HL-60 (cell line): Measurements from ENCODE around the gene AGRN.
A peak's percentile ranks its signal among the peaks of the same experiment; 100 is the strongest.

Experiments
- DNase-seq, 2 experiments: peaks; one replicate each; pipeline ENCODE4 v3.0.0-alpha.2; 2010 to 2020; ENCODE audit warnings: low read depth in 1 of 2, low spot score in 1 of 2
- H3K27ac ChIP-seq: fragments of 250-450 bp; sonication (Bioruptor Pico); replicated peaks from 2 replicates; pipeline ENCODE4 v1.5.1; 2020; ENCODE audit warnings: mild to moderate bottlenecking, moderate library complexity
- H3K27me3 ChIP-seq: fragments of 250-450 bp; sonication (Bioruptor Pico); 2 replicates; pipeline ENCODE4 v1.5.1; 2021; ENCODE audit warnings: mild to moderate bottlenecking, moderate library complexity; ENCODE audit not compliant: insufficient read depth, poor library complexity, severe bottlenecking
- H3K4me3 ChIP-seq: replicated peaks from 2 replicates; pipeline ENCODE4 v1.5.1; 2011; ENCODE audit warnings: mild to moderate bottlenecking, control low read depth, low read length; ENCODE audit not compliant: insufficient read depth
- CTCF ChIP-seq: IDR thresholded peaks from one replicate; pipeline ENCODE4 v1.5.1; 2011; ENCODE audit warnings: low read length, control low read depth, inconsistent platforms; ENCODE audit not compliant: insufficient read depth
- GABPA ChIP-seq: IDR thresholded peaks from 2 replicates; pipeline ENCODE4 v1.6.1; 2012; ENCODE audit warnings: low read depth
- POLR2AphosphoS5 ChIP-seq: IDR thresholded peaks from 2 replicates; pipeline ENCODE4 v1.6.1; 2012; ENCODE audit warnings: low read depth
- REST ChIP-seq: IDR thresholded peaks from 2 replicates; pipeline ENCODE4 v1.6.1; 2012; ENCODE audit warnings: low read depth; ENCODE audit not compliant: insufficient replicate concordance
- SPI1 ChIP-seq: IDR thresholded peaks from 2 replicates; pipeline ENCODE4 v1.6.1; 2012; ENCODE audit warnings: low read depth, mild to moderate bottlenecking, borderline replicate concordance

Gene AGRN

GRCh38 chr1:1032424-1032823 lies 12.5 kb downstream of the AGRN start:
- peak in 1 of 2 experiments; percentile 34 for DNase-seq
- TF ChIP-seq SPI1: no peak
- TF ChIP-seq POLR2AphosphoS5: no peak
- no peak for TF ChIP-seq REST
- TF ChIP-seq CTCF: no peak
- no peak for TF ChIP-seq GABPA
- no peak overlapping the region for H3K4me3 ChIP-seq
- H3K27me3 ChIP-seq: peaks cover 25% of the 10 kb centered on the region
- no peak overlapping the region for H3K27ac ChIP-seq

- TF ChIP-seq GABPA: no peak
- TF ChIP-seq CTCF: peak; percentile 42
- no peak for TF ChIP-seq POLR2AphosphoS5
- no peak for TF ChIP-seq SPI1
- TF ChIP-seq REST: no peak
Observed at GRCh38 chr1:1033009-1033587, 13.2 kb downstream of the AGRN start.

GRCh38 chr1:1033731-1034438 lies 14.0 kb downstream of the AGRN start:
- DNase-seq: no peak

More at GRCh38 chr1:1033009-1033587, 13.2 kb downstream of the AGRN start:
- H3K27ac ChIP-seq: no peak overlapping the region
- H3K27me3 ChIP-seq: peaks cover 25% of the 10 kb centered on the region
- DNase-seq: peak; percentile 66 to 69
- H3K4me3 ChIP-seq: peak overlapping the region; percentile 30

More at GRCh38 chr1:1033731-1034438, 14.0 kb downstream of the AGRN start:
- Histone ChIP-seq H3K27ac (no peak overlapping the region), H3K27me3 (peaks cover 25% of the 10 kb centered on the region), H3K4me3 (no peak overlapping the region; the same call in 1 of the 2 replicates)
- TF ChIP-seq POLR2AphosphoS5 (no peak), SPI1 (no peak), CTCF (no peak), GABPA (no peak), REST (no peak)
